ENCODE results near the gene SHISA9. TPM values are rescaled to one million over a fixed set of nuclear protein-coding genes. Genes with fewer than 3 reads are reported as not detected.

The SHISA9 gene
- total RNA-seq, 3 donors from 2014 or later, result 0.33 to 4.1 TPM; not detected in 1

GRCh38 chr16:13143551-13143950 lies 242.2 kb downstream of the SHISA9 start:
- Histone ChIP-seq H3K27me3 (no peaks in the 10 kb centered on the region), H3K9me3 (no peaks in the 10 kb centered on the region), H3K4me3 (no peak overlapping the region), H3K27ac (no peak overlapping the region), H3K4me1 (no peaks in the 10 kb centered on the region), H3K36me3 (no peaks in the 10 kb centered on the region)
- TF ChIP-seq CTCF (IDR thresholded peaks at IDR 0.05) (no peak), POLR2A (IDR thresholded peaks at IDR 0.05) (no peak), POLR2AphosphoS5 (IDR thresholded peaks at IDR 0.05) (no peak)
- no peak for DNase-seq (ENCODE audit: low spot score in 2 of 2)
- intact Hi-C loops (cut with DNase I; ENCODE audit: low total_unique reads), result loop anchor here (2.0 kb wide), 1 partner anchor 51 kb away; no protein-coding TSS in a partner anchor

GRCh38 chr16:13146829-13147228 lies 245.4 kb downstream of the SHISA9 start:
- no peaks in the 10 kb centered on the region for H3K27me3 ChIP-seq
- H3K9me3 ChIP-seq, result no peaks in the 10 kb centered on the region
- H3K4me1 ChIP-seq, result no peaks in the 10 kb centered on the region
- no peak for DNase-seq (ENCODE audit: low spot score in 2 of 2)
- no peak overlapping the region for H3K27ac ChIP-seq
- H3K36me3 ChIP-seq, result no peaks in the 10 kb centered on the region
- no peak overlapping the region for H3K4me3 ChIP-seq
- intact Hi-C loops (cut with DNase I; ENCODE audit: low total_unique reads), result no loop called here
- TF ChIP-seq POLR2AphosphoS5 (IDR thresholded peaks at IDR 0.05), result no peak
- no peak for TF ChIP-seq CTCF (IDR thresholded peaks at IDR 0.05)
- no peak for TF ChIP-seq POLR2A (IDR thresholded peaks at IDR 0.05)

GRCh38 chr16:13148294-13148693 lies 246.9 kb downstream of the SHISA9 start:
- no peak for DNase-seq (ENCODE audit: low spot score in 2 of 2)
- no peaks in the 10 kb centered on the region for H3K4me1 ChIP-seq
- TF ChIP-seq CTCF (IDR thresholded peaks at IDR 0.05) (no peak), POLR2A (IDR thresholded peaks at IDR 0.05) (no peak), POLR2AphosphoS5 (IDR thresholded peaks at IDR 0.05) (no peak)
- H3K27me3 ChIP-seq, result no peaks in the 10 kb centered on the region
- H3K27ac ChIP-seq, result no peak overlapping the region
- H3K4me3 ChIP-seq, result no peak overlapping the region
- no peaks in the 10 kb centered on the region for H3K36me3 ChIP-seq
- intact Hi-C loops (cut with DNase I; ENCODE audit: low total_unique reads), result no loop called here
- H3K9me3 ChIP-seq, result no peaks in the 10 kb centered on the region

DNA sequence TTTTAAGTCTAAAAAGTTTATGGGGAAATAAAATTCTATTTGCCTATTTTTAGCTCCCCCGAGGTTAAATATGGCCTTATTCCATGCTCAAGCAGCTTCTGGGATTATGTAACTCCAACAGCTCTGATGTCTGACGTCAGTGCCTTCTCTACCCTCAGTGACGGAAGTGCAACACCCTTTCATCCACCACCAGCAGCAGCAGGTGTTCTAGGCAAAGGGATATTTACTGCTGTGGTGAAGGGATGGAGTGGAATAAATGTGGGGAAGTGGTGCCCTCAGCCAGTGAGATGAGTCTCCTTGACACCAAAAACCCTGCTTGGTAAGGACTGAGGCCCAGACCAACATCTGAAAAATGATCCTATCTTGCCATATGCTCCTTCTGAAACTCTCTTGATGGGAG lies 247.4 kb downstream of the SHISA9 start:
- Histone ChIP-seq H3K4me3 (no peak overlapping the region), H3K4me1 (no peaks in the 10 kb centered on the region), H3K36me3 (no peaks in the 10 kb centered on the region), H3K27ac (no peak overlapping the region), H3K27me3 (no peaks in the 10 kb centered on the region), H3K9me3 (no peaks in the 10 kb centered on the region)
- no peak for DNase-seq (ENCODE audit: low spot score in 2 of 2)
- intact Hi-C loops (cut with DNase I; ENCODE audit: low total_unique reads), result no loop called here
- TF ChIP-seq CTCF (IDR thresholded peaks at IDR 0.05) (no peak), POLR2AphosphoS5 (IDR thresholded peaks at IDR 0.05) (no peak), POLR2A (IDR thresholded peaks at IDR 0.05) (no peak)

DNA sequence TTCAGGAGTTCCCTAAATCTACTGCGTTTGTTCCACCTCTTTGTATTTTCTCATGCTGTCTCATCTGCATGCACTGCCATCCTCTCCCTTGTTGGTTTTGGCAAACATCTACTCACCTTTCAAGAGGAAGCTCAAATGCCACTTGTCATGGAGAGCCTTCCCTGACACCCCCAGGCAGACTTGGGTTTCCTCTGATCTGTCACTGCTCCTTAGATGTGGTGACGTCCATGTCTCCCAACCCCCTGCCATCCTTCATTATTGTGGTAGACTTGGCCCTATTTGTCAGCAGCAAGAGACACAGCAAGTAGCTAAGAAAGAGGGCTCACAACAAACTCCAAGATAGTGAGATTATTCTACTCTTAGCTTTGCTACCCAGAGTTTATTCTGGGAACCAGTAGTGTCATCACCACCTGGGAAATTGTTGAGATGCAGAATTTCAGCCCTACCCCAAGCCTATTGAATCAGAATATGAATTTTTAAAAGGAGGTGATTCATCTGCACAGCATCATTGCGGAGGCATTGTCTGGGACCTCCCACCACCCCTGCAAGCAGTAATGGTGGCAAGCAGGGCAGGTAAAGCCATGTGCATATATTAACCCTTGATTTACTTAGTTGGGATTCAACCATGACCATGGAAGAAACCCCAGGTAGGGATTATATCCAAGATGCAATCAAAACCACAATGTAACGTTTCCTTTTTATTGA lies 248.9 kb downstream of the SHISA9 start:
- H3K27me3 ChIP-seq, result no peaks in the 10 kb centered on the region
- H3K27ac ChIP-seq, result no peak overlapping the region
- no peak overlapping the region for H3K4me3 ChIP-seq
- no peaks in the 10 kb centered on the region for H3K36me3 ChIP-seq
- no peaks in the 10 kb centered on the region for H3K9me3 ChIP-seq
- intact Hi-C loops (cut with DNase I; ENCODE audit: low total_unique reads), result no loop called here
- DNase-seq (ENCODE audit: low spot score in 2 of 2), result no peak
- H3K4me1 ChIP-seq, result no peaks in the 10 kb centered on the region
- no peak for TF ChIP-seq CTCF (IDR thresholded peaks at IDR 0.05)
- TF ChIP-seq POLR2A (IDR thresholded peaks at IDR 0.05), result no peak

Data from breast epithelium (tissue), 4 donors.